Upper lobe of left lung (tissue), 4 donors: Measurements from ENCODE around the gene SLC26A11.

Experiments
- POLR2A ChIP-seq, 4 donors: fragments of 450-650 bp; IDR thresholded peaks; one replicate each; pipeline ENCODE4 v1.5.1; 2016 to 2017; ENCODE audit warnings: antibody characterized with exemption in 4 of 4, mild to moderate bottlenecking in 2 of 4
- POLR2AphosphoS5 ChIP-seq, 2 donors: sonication (generic); formaldehyde crosslinking; IDR thresholded peaks; one replicate each; pipeline ENCODE4 v1.5.1; 2017; ENCODE audit warnings: antibody characterized with exemption in 2 of 2
- TF ChIP-seq, protein P1 (sequence below), 6 experiments: fragments of 450-650 bp in 4 of 6; fragments of 200-600 bp in 2 of 6; sonication (generic) in 2 of 6; IDR thresholded peaks; one replicate each; pipeline ENCODE4 v1.5.1; 2016 to 2019; ENCODE audit warnings: antibody characterized with exemption in 6 of 6

DNA sequence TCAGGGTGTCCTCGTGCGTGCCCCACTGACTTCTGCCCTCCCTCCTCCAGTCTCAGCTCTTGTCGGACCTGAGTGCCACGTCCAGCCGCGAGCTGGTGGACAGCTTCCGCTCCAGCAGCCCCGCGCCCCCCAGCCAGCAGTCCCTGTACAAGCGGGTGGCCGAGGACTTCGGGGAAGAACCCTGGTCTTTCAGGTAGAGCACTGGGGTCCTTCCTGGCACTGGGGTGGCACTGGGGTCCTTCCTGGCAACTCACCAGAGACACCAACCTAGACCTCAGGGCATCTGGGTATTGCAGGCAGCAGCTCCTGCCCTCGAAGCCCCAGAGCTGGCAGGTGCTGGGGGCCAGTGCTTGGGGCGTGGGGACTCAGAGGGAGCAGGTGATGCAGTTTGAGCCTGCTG is 25.1 kb upstream of the SLC26A11 start:
- TF ChIP-seq, protein P1, sequence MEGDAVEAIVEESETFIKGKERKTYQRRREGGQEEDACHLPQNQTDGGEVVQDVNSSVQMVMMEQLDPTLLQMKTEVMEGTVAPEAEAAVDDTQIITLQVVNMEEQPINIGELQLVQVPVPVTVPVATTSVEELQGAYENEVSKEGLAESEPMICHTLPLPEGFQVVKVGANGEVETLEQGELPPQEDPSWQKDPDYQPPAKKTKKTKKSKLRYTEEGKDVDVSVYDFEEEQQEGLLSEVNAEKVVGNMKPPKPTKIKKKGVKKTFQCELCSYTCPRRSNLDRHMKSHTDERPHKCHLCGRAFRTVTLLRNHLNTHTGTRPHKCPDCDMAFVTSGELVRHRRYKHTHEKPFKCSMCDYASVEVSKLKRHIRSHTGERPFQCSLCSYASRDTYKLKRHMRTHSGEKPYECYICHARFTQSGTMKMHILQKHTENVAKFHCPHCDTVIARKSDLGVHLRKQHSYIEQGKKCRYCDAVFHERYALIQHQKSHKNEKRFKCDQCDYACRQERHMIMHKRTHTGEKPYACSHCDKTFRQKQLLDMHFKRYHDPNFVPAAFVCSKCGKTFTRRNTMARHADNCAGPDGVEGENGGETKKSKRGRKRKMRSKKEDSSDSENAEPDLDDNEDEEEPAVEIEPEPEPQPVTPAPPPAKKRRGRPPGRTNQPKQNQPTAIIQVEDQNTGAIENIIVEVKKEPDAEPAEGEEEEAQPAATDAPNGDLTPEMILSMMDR (IDR thresholded peaks at IDR 0.05): no peak
- TF ChIP-seq POLR2AphosphoS5 (IDR thresholded peaks at IDR 0.05) (no peak), POLR2A (IDR thresholded peaks at IDR 0.05) (no peak)
